HL-60 (cell line): ENCODE measurements around the gene TMPRSS3.

Experiments
- DNase-seq, 2 experiments: peaks; one replicate each; pipeline ENCODE4 v3.0.0-alpha.2; 2010 to 2020; ENCODE audit warnings: low read depth in 1 of 2, low spot score in 1 of 2
- H3K27ac ChIP-seq: fragments of 250-450 bp; sonication (Bioruptor Pico); replicated peaks from 2 replicates; pipeline ENCODE4 v1.5.1; 2020; ENCODE audit warnings: mild to moderate bottlenecking, moderate library complexity
- H3K27me3 ChIP-seq: fragments of 250-450 bp; sonication (Bioruptor Pico); 2 replicates; pipeline ENCODE4 v1.5.1; 2021; ENCODE audit warnings: mild to moderate bottlenecking, moderate library complexity; ENCODE audit not compliant: insufficient read depth, poor library complexity, severe bottlenecking
- H3K4me3 ChIP-seq: replicated peaks from 2 replicates; pipeline ENCODE4 v1.5.1; 2011; ENCODE audit warnings: mild to moderate bottlenecking, control low read depth, low read length; ENCODE audit not compliant: insufficient read depth
- CTCF ChIP-seq: IDR thresholded peaks from one replicate; pipeline ENCODE4 v1.5.1; 2011; ENCODE audit warnings: low read length, control low read depth, inconsistent platforms; ENCODE audit not compliant: insufficient read depth
- GABPA ChIP-seq: IDR thresholded peaks from 2 replicates; pipeline ENCODE4 v1.6.1; 2012; ENCODE audit warnings: low read depth
- POLR2AphosphoS5 ChIP-seq: IDR thresholded peaks from 2 replicates; pipeline ENCODE4 v1.6.1; 2012; ENCODE audit warnings: low read depth
- SPI1 ChIP-seq: IDR thresholded peaks from 2 replicates; pipeline ENCODE4 v1.6.1; 2012; ENCODE audit warnings: low read depth, mild to moderate bottlenecking, borderline replicate concordance
- TF ChIP-seq, protein P1 (sequence below): IDR thresholded peaks from 2 replicates; pipeline ENCODE4 v1.6.1; 2012; ENCODE audit warnings: low read depth; ENCODE audit not compliant: insufficient replicate concordance

TMPRSS3 gene

GRCh38 chr21:42373196-42373907 lies 22.5 kb downstream of the TMPRSS3 start:
- DNase-seq, result no peak
- Histone ChIP-seq H3K27ac (no peak overlapping the region), H3K27me3 (no peaks in the 10 kb centered on the region), H3K4me3 (no peak overlapping the region)
- TF ChIP-seq POLR2AphosphoS5, result no peak
- TF ChIP-seq, protein P1, sequence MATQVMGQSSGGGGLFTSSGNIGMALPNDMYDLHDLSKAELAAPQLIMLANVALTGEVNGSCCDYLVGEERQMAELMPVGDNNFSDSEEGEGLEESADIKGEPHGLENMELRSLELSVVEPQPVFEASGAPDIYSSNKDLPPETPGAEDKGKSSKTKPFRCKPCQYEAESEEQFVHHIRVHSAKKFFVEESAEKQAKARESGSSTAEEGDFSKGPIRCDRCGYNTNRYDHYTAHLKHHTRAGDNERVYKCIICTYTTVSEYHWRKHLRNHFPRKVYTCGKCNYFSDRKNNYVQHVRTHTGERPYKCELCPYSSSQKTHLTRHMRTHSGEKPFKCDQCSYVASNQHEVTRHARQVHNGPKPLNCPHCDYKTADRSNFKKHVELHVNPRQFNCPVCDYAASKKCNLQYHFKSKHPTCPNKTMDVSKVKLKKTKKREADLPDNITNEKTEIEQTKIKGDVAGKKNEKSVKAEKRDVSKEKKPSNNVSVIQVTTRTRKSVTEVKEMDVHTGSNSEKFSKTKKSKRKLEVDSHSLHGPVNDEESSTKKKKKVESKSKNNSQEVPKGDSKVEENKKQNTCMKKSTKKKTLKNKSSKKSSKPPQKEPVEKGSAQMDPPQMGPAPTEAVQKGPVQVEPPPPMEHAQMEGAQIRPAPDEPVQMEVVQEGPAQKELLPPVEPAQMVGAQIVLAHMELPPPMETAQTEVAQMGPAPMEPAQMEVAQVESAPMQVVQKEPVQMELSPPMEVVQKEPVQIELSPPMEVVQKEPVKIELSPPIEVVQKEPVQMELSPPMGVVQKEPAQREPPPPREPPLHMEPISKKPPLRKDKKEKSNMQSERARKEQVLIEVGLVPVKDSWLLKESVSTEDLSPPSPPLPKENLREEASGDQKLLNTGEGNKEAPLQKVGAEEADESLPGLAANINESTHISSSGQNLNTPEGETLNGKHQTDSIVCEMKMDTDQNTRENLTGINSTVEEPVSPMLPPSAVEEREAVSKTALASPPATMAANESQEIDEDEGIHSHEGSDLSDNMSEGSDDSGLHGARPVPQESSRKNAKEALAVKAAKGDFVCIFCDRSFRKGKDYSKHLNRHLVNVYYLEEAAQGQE, result no peak
- TF ChIP-seq GABPA, result no peak
- no peak for TF ChIP-seq CTCF
- TF ChIP-seq SPI1, result no peak

GRCh38 chr21:42370894-42371654 lies 24.8 kb downstream of the TMPRSS3 start:
- Histone ChIP-seq H3K27ac (no peak overlapping the region), H3K4me3 (no peak overlapping the region), H3K27me3 (no peaks in the 10 kb centered on the region)
- no peak for DNase-seq
- no peak for TF ChIP-seq SPI1
- no peak for TF ChIP-seq CTCF
- TF ChIP-seq, protein P1, result no peak
- TF ChIP-seq GABPA, result no peak
- TF ChIP-seq POLR2AphosphoS5, result no peak

GRCh38 chr21:42369821-42370220 lies 26.0 kb downstream of the TMPRSS3 start:
- DNase-seq, result no peak
- TF ChIP-seq GABPA (no peak), POLR2AphosphoS5 (no peak), SPI1 (no peak)
- TF ChIP-seq, protein P1, result no peak
- no peak overlapping the region for H3K27ac ChIP-seq
- no peak overlapping the region for H3K4me3 ChIP-seq
- H3K27me3 ChIP-seq, result peaks cover under 1% of the 10 kb centered on the region
